22Rv1 (cell line): ENCODE results near the gene HSPB1.
A peak's percentile ranks its signal among the peaks of the same experiment; 100 is the strongest.

Source experiments
- H3K27ac ChIP-seq: fragments of 450-650 bp; 2 replicates; pipeline ENCODE4 v1.5.1; 2017
- CTCF ChIP-seq: fragments of 450-650 bp; IDR thresholded peaks from 2 replicates; pipeline ENCODE4 v1.5.1; 2017; ENCODE audit warnings: mild to moderate bottlenecking
- ZFX ChIP-seq: fragments of 450-650 bp; IDR thresholded peaks from 2 replicates; pipeline ENCODE4 v1.6.1; 2017; ENCODE audit warnings: antibody characterized with exemption, borderline replicate concordance

Gene HSPB1

GRCh38 chr7:76326646-76327233 is 24.3 kb downstream of the HSPB1 start:
- TF ChIP-seq CTCF, result no peak
- H3K27ac ChIP-seq, result no peak overlapping the region

DNA sequence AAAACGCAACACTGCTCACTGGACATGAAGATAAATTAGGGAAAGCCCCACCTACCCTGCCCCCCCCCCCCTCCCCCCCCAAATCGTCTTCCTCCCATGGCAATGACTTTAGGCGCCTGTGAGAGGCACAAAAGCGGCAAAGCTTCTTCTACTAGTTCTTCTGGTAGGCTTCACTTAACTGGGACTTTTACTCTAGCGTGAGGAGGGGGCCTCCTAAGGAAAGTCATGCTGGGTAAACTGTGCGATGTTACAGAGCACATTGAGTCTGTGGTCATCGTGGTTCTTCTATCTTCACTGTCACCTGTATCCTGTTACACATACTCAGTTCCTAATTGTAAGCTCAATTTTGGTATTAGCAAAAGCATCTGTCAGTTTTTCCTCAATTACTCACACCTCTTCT is 25.1 kb downstream of the HSPB1 start:
- H3K27ac ChIP-seq, result no peak overlapping the region
- TF ChIP-seq CTCF (no peak), ZFX (no peak)

DNA sequence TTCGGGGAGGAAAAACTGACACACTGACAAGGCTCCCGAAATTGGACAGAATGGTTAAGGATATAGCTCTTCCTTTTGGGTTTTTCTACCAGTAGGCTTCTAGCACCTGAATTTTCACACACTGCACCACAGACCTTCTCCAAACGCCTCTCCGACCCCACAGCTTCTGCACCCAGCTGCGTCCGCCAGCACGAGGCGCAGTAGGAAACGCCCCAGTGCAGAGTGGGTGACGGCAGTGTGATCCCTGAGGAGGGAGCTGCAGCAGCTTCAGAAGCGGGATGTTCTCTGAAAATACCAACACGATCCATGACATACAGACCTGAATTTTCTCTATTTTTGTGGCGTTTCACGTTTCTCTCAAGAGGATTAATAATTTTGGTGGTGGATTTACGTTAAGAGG is 25.9 kb downstream of the HSPB1 start:
- no peak overlapping the region for H3K27ac ChIP-seq
- TF ChIP-seq ZFX, result no peak
- no peak for TF ChIP-seq CTCF

- no peak overlapping the region for H3K27ac ChIP-seq
- TF ChIP-seq CTCF (no peak), ZFX (no peak)
Observed at GRCh38 chr7:76329479-76329878, 27.0 kb downstream of the HSPB1 start.

GRCh38 chr7:76330261-76330660 is 27.8 kb downstream of the HSPB1 start:
- H3K27ac ChIP-seq, result no peak overlapping the region
- no peak for TF ChIP-seq CTCF
- TF ChIP-seq ZFX, result no peak

- H3K27ac ChIP-seq, result no peak overlapping the region
- TF ChIP-seq CTCF (0 out of 2 replicates have a peak, but pooled peaks have one; percentile 9), ZFX (no peak)
Observed at GRCh38 chr7:76330673-76331072, 28.2 kb downstream of the HSPB1 start.

DNA sequence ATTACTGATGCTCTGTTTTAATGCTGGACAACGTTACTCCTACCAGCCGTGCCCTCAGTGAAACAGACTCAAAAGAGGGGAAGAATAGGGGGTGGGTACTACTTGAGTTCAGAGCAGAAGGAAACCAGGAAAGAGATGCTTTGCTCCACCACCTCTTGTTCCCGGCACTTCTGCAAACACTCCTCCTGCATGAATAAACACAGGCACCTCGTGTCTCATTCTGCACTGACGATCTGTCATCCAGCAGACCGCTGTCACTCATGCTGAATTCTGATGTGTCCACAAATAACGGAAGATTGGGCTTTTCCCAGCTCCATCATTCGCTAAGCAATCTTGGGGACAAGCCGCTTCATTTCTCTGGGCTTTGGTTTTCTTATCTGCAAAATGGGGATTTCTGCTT is 29.6 kb downstream of the HSPB1 start:
- no peak for TF ChIP-seq CTCF
- no peak for TF ChIP-seq ZFX
- H3K27ac ChIP-seq, result 0 out of 2 replicates have a peak overlapping the region, but pooled peaks have one; percentile 4
